SK-N-SH (cell line): ENCODE results near the gene PCED1B. TPM values are rescaled to one million over a fixed set of nuclear protein-coding genes. Genes with fewer than 3 reads are reported as not detected.
A peak's percentile ranks its signal among the peaks of the same experiment; 100 is the strongest.

Source experiments
- CTCF ChIA-PET: fragments of 300-600, 350-600 bp; formaldehyde crosslinking; extraction: SDS; loops from one replicate; lab custom pipeline; 2021; lab: Yijun Ruan, JAX
- POLR2A ChIA-PET: fragments of 350-600 bp; sonication (Branson Sonifier 250); formaldehyde crosslinking; extraction: SDS; loops from one replicate; lab custom pipeline; 2020; ENCODE audit warnings: antibody characterized with exemption, inconsistent platforms; lab: Yijun Ruan, JAX
- DNase-seq: peaks from one replicate; pipeline ENCODE4 v3.0.0; 2012
- H2AFZ ChIP-seq: fragments of 200-600 bp; sonication (generic); 2 replicates; pipeline ENCODE4 v1.8.1; 2016; ENCODE audit warnings: antibody characterized with exemption, mild to moderate bottlenecking, low read depth
- H3F3A ChIP-seq: fragments of 200-600 bp; sonication (generic); replicated peaks from 2 replicates; pipeline ENCODE3; 2016; ENCODE audit warnings: antibody characterized with exemption, mild to moderate bottlenecking; ENCODE audit not compliant: insufficient read depth
- H3K27ac ChIP-seq, 2 experiments: fragments of 200-500 bp in 1 of 2; fragments of 200-600 bp in 1 of 2; sonication (Bioruptor generic) in 1 of 2; sonication (generic), shearing (Covaris generic) in 1 of 2; 2 replicates each; pipeline versions ENCODE4 v1.5.1 to v1.6.1; 2014 to 2016; ENCODE audit warnings: low read depth in 2 of 2, inconsistent platforms in 1 of 2, low read length in 1 of 2, mild to moderate bottlenecking in 1 of 2, mixed read lengths in 1 of 2
- H3K27me3 ChIP-seq: fragments of 200-600 bp; sonication (generic), shearing (Covaris generic); 2 replicates; pipeline ENCODE4 v1.6.1; 2016; ENCODE audit warnings: mixed run types; ENCODE audit not compliant: insufficient read depth
- H3K36me3 ChIP-seq, 2 experiments: fragments of 200-500 bp in 1 of 2; fragments of 200-600 bp in 1 of 2; sonication (Bioruptor generic) in 1 of 2; sonication (generic) in 1 of 2; replicated peaks in 1 of 2; 2 replicates each; pipeline versions ENCODE3 to v1.5.1; 2014 to 2016; ENCODE audit warnings: low read length in 1 of 2, mild to moderate bottlenecking in 1 of 2; ENCODE audit not compliant: insufficient read depth in 2 of 2, control insufficient read depth in 1 of 2
- H3K4me1 ChIP-seq, 2 experiments: fragments of 200-500 bp in 1 of 2; fragments of 200-600 bp in 1 of 2; sonication (Bioruptor generic) in 1 of 2; sonication (generic), shearing (Covaris generic) in 1 of 2; 2 replicates each; pipeline versions ENCODE4 v1.5.1 to v1.6.1; 2014 to 2016; ENCODE audit warnings: low read depth in 1 of 2, low read length in 1 of 2, mixed run types in 1 of 2; ENCODE audit not compliant: insufficient read depth in 2 of 2, control insufficient read depth in 1 of 2
- H3K4me2 ChIP-seq: fragments of 200-600 bp; sonication (generic), shearing (Covaris generic); 2 replicates; pipeline ENCODE4 v1.6.1; 2017; ENCODE audit warnings: mixed run types
- H3K4me3 ChIP-seq, 2 experiments: fragments of 200-500 bp in 1 of 2; fragments of 200-600 bp in 1 of 2; sonication (Bioruptor generic) in 1 of 2; sonication (generic), shearing (Covaris generic) in 1 of 2; 2 replicates each; pipeline versions ENCODE4 v1.5.1 to v1.8.1; 2014 to 2016; ENCODE audit warnings: low read depth in 2 of 2, inconsistent platforms in 1 of 2, low read length in 1 of 2, mild to moderate bottlenecking in 1 of 2, mixed read lengths in 1 of 2, moderate library complexity in 1 of 2
- H3K79me2 ChIP-seq: fragments of 200-600 bp; sonication (generic); 2 replicates; pipeline ENCODE4 v1.8.1; 2017; ENCODE audit warnings: mild to moderate bottlenecking; ENCODE audit not compliant: insufficient read depth
- H3K9ac ChIP-seq: fragments of 200-600 bp; sonication (generic); 2 replicates; pipeline ENCODE4 v1.6.1; 2017; ENCODE audit warnings: mixed run types
- H3K9me2 ChIP-seq: fragments of 200-600 bp; sonication (generic); 2 replicates; pipeline ENCODE4 v1.6.1; 2017; ENCODE audit warnings: mixed run types
- H3K9me3 ChIP-seq: fragments of 200-600 bp; sonication (generic); 2 replicates; pipeline ENCODE4 v1.6.1; 2017; ENCODE audit warnings: mixed run types, mild to moderate bottlenecking, moderate library complexity
- H4K20me1 ChIP-seq: fragments of 200-600 bp; sonication (generic); 2 replicates; pipeline ENCODE4 v1.6.1; 2017; ENCODE audit warnings: mild to moderate bottlenecking, mixed run types; ENCODE audit not compliant: insufficient read depth
- CTCF ChIP-seq: fragments of 200-600 bp; sonication (generic); IDR thresholded peaks from 2 replicates; pipeline ENCODE4 v1.6.1; 2017; ENCODE audit warnings: antibody characterized with exemption, mild to moderate bottlenecking, moderate library complexity
- ELF1 ChIP-seq: IDR thresholded peaks from 2 replicates; pipeline ENCODE4 v1.4.0; 2012
- EP300 ChIP-seq, 2 experiments: IDR thresholded peaks; 2 replicates each; pipeline versions ENCODE4 v1.4.0 to v1.6.1; 2012; ENCODE audit warnings: borderline replicate concordance in 1 of 2, low read depth in 1 of 2, low read length in 1 of 2
- MAX ChIP-seq: IDR thresholded peaks from 2 replicates; pipeline ENCODE4 v1.4.0; 2012; ENCODE audit warnings: low read depth
- NFIC ChIP-seq: IDR thresholded peaks from 2 replicates; pipeline ENCODE4 v1.4.0; 2012; ENCODE audit warnings: borderline replicate concordance
- PBX3 ChIP-seq: IDR thresholded peaks from 2 replicates; pipeline ENCODE4; 2012
- RXRA ChIP-seq: IDR thresholded peaks from 2 replicates; pipeline ENCODE4 v1.4.0; 2012; ENCODE audit warnings: low read depth, mild to moderate bottlenecking, borderline replicate concordance
- SIN3A ChIP-seq: IDR thresholded peaks from 2 replicates; pipeline ENCODE4 v1.6.1; 2012; ENCODE audit warnings: low read depth, mild to moderate bottlenecking, low read length, moderate library complexity, borderline replicate concordance
- TEAD4 ChIP-seq: IDR thresholded peaks from 2 replicates; pipeline ENCODE4 v1.4.0; 2012; ENCODE audit warnings: mild to moderate bottlenecking, borderline replicate concordance; ENCODE audit not compliant: insufficient read depth
- USF2 ChIP-seq: fragments of 150-350 bp; IDR thresholded peaks from 2 replicates; pipeline ENCODE4 v1.6.1; 2017; ENCODE audit warnings: antibody characterized with exemption, low read length, low read depth, borderline replicate concordance
- ZBTB33 ChIP-seq: IDR thresholded peaks from 2 replicates; pipeline ENCODE4 v1.4.0; 2012; ENCODE audit warnings: low read depth, borderline replicate concordance
- WGBS: methylation state at CpG from one replicate; pipeline ENCODE4 v1.1.6; 2017; ENCODE audit warnings: low lambda C conversion rate; 5-methylcytosine and 5-hydroxymethylcytosine counted together
- polyA plus RNA-seq, 3 experiments: library from polyadenylated mRNA; depleted of rRNA; stranded (reverse); fragments of >200 nt; gene quantifications; 2 replicates each; pipeline ENCODE4 v1.2.3, GENCODE V29; 2012

Gene PCED1B
- polyA plus RNA-seq, 1 of the 3 experiments (the other 2 are of a cell fraction) = 0.21 TPM

- Histone ChIP-seq H2AFZ (no peak overlapping the region), H3K4me1 (0 out of 4 replicates have a peak, but pooled peaks cover 0 to 7% of the 10 kb centered on the region in 2 experiments), H3K79me2 (no peaks in the 10 kb centered on the region), H3K9me3 (no peaks in the 10 kb centered on the region), H3K27ac (no peak overlapping the region), H4K20me1 (no peaks in the 10 kb centered on the region), H3K9ac (no peak overlapping the region), H3K4me2 (peak overlapping the region; percentile 23; the same call in 1 of the 2 replicates), H3K36me3 (no peaks in the 10 kb centered on the region), H3K27me3 (no peaks in the 10 kb centered on the region), H3K9me2 (no peaks in the 10 kb centered on the region), H3F3A (no peaks in the 10 kb centered on the region), H3K4me3 (no peak overlapping the region)
- POLR2A ChIA-PET = no interaction called here
- no peak for DNase-seq
- CTCF ChIA-PET = no interaction called here
- 0% methylated on average over 3 of the region's 3 CpGs for WGBS
- TF ChIP-seq NFIC (no peak), MAX (no peak), SIN3A (no peak), RXRA (no peak), ELF1 (no peak), TEAD4 (no peak), PBX3 (no peak), CTCF (no peak), USF2 (no peak), EP300 (IDR thresholded peaks at IDR 0.05; ENCODE audit: borderline replicate concordance in 1 of 2, low read depth in 1 of 2, low read length in 1 of 2) (no peak)
Measured at GRCh38 chr12:47190905-47191304, 111.5 kb downstream of the PCED1B start.

GRCh38 chr12:47192051-47192450 lies 112.6 kb downstream of the PCED1B start:
- Histone ChIP-seq H3K4me1 (0 out of 4 replicates have a peak, but pooled peaks cover 0 to 7% of the 10 kb centered on the region in 2 experiments), H3K36me3 (no peaks in the 10 kb centered on the region), H3K27me3 (no peaks in the 10 kb centered on the region), H3K4me3 (peak overlapping the region; percentile 9 to 22; a peak in 3 of 4 replicates), H3K4me2 (peak overlapping the region; percentile 43), H2AFZ (peak overlapping the region; percentile 81), H3F3A (no peaks in the 10 kb centered on the region), H3K9me3 (no peaks in the 10 kb centered on the region), H3K9me2 (no peaks in the 10 kb centered on the region), H3K79me2 (no peaks in the 10 kb centered on the region)
- no peak for DNase-seq
- CTCF ChIA-PET = interaction anchor here (0.6 kb wide), 1 partner anchor 380 kb away, joined by 3 read pairs; no protein-coding TSS in a partner anchor
- 17% methylated on average over 4 of the region's 4 CpGs for WGBS
- TF ChIP-seq ZBTB33 = no peak
- TF ChIP-seq, all 33 proteins: peak for 0
- H4K20me1 ChIP-seq = no peaks in the 10 kb centered on the region
- no peak overlapping the region for H3K27ac ChIP-seq
- POLR2A ChIA-PET = no interaction called here
- no peak overlapping the region for H3K9ac ChIP-seq
